HCT116 (cell line): Measurements from ENCODE around the gene ABI1.

Experiments used
- CTCF ChIP-seq, 3 experiments: fragments of 200-600 bp in 1 of 3; sonication (generic) in 1 of 3; IDR thresholded peaks in 2 of 3; conservative IDR thresholded peaks in 1 of 3; 2 replicates each; pipeline ENCODE4 v1.5.1; 2012 to 2017; ENCODE audit warnings: low read depth in 2 of 3, low read length in 2 of 3, antibody characterized with exemption in 1 of 3, borderline replicate concordance in 1 of 3, control low read depth in 1 of 3, mild to moderate bottlenecking in 1 of 3, mixed read lengths in 1 of 3, mixed run types in 1 of 3, moderate library complexity in 1 of 3; ENCODE audit not compliant: insufficient read depth in 1 of 3
- EZH2 ChIP-seq: fragments of 200-600 bp; sonication (generic); IDR thresholded peaks from 2 replicates; pipeline ENCODE4 v1.6.1; 2017; ENCODE audit warnings: antibody characterized with exemption, mixed run types
- EZH2phosphoT487 ChIP-seq: fragments of 200-600 bp; IDR thresholded peaks from 2 replicates; pipeline ENCODE4 v1.6.1; 2018; ENCODE audit warnings: antibody characterized with exemption, borderline replicate concordance
- FOSL1 ChIP-seq: IDR thresholded peaks from 2 replicates; pipeline ENCODE4 v1.6.1; 2012; ENCODE audit warnings: low read depth
- JUND ChIP-seq: IDR thresholded peaks from 2 replicates; pipeline ENCODE4 v1.6.1; 2012
- MAX ChIP-seq: IDR thresholded peaks from 2 replicates; pipeline ENCODE4 v1.6.1; 2012
- POLR2A ChIP-seq: IDR thresholded peaks from 2 replicates; pipeline ENCODE4 v1.7.0; 2011; ENCODE audit warnings: borderline replicate concordance; ENCODE audit not compliant: insufficient read depth, insufficient read length; ENCODE audit errors: extremely low read depth
- POLR2AphosphoS5 ChIP-seq: IDR thresholded peaks from 2 replicates; pipeline ENCODE4 v1.6.1; 2011; ENCODE audit warnings: mild to moderate bottlenecking, low read depth, low read length, moderate library complexity
- RAD21 ChIP-seq: IDR thresholded peaks from 2 replicates; pipeline ENCODE4 v1.6.1; 2012; ENCODE audit warnings: low read depth, mild to moderate bottlenecking
- YY1 ChIP-seq: IDR thresholded peaks from 2 replicates; pipeline ENCODE4 v1.6.1; 2011; ENCODE audit warnings: low read length, low read depth, moderate library complexity, mild to moderate bottlenecking; ENCODE audit not compliant: insufficient replicate concordance; ENCODE audit errors: extremely low read depth
- ZFX ChIP-seq: fragments of 450-650 bp; IDR thresholded peaks from 2 replicates; pipeline ENCODE4 v1.6.1; 2017

GRCh38 chr10:26890956-26891355, 30.2 kb upstream of the ABI1 start:
- TF ChIP-seq ZFX (no peak), CTCF (IDR thresholded peaks at IDR 0.05 in 2 of 3, conservative IDR thresholded peaks at IDR 0.05 in 1 of 3; ENCODE audit: borderline replicate concordance in 1 of 3, insufficient read depth in 1 of 3, low read depth in 2 of 3, low read length in 2 of 3) (peak; percentile 67 to 78 (median 73); a peak in 5 of 6 replicates), FOSL1 (no peak), RAD21 (peak; percentile 77), YY1 (no peak), POLR2AphosphoS5 (no peak), POLR2A (no peak), MAX (no peak), EZH2phosphoT487 (no peak), JUND (no peak), EZH2 (no peak)
